SK-N-SH treated with all-trans-retinoic acid at 6 μM for 48 hours (cell line): ENCODE measurements around the gene SAMD1.

Experiments
- ARNTL ChIP-seq: fragments of 450-650 bp; formaldehyde crosslinking; IDR thresholded peaks from 2 replicates; pipeline ENCODE4 v1.5.0; 2020; ENCODE audit warnings: low read depth, mild to moderate bottlenecking, moderate library complexity, borderline replicate concordance
- CREB5 ChIP-seq: fragments of 250-450 bp; sonication (Bioruptor Pico); IDR thresholded peaks from 2 replicates; pipeline ENCODE4 v1.5.1; 2020; ENCODE audit warnings: low read depth, mild to moderate bottlenecking, moderate library complexity
- ESRRG ChIP-seq: fragments of 250-450 bp; sonication (Bioruptor Pico); IDR thresholded peaks from 2 replicates; pipeline ENCODE4 v1.6.1; 2021; ENCODE audit warnings: mild to moderate bottlenecking
- OSR1 ChIP-seq: fragments of 250-450 bp; sonication (Bioruptor Pico); IDR thresholded peaks from 2 replicates; pipeline ENCODE4 v1.8.0; 2022; ENCODE audit warnings: moderate library complexity, mild to moderate bottlenecking, inconsistent platforms
- POU6F1 ChIP-seq: fragments of 250-450 bp; sonication (Bioruptor Pico); IDR thresholded peaks from 2 replicates; pipeline ENCODE4 v1.8.0; 2021; ENCODE audit warnings: low read depth, mild to moderate bottlenecking, moderate library complexity, borderline replicate concordance
- PPARA ChIP-seq: fragments of 250-450 bp; sonication (Bioruptor Pico); IDR thresholded peaks from 2 replicates; pipeline ENCODE4 v1.5.0; 2020; ENCODE audit warnings: mild to moderate bottlenecking, borderline replicate concordance
- RARB ChIP-seq: fragments of 250-450 bp; sonication (Bioruptor Pico); IDR thresholded peaks from 2 replicates; pipeline ENCODE4 v1.8.0; 2021; ENCODE audit warnings: mild to moderate bottlenecking, moderate library complexity
- TCF4 ChIP-seq: fragments of 250-450 bp; sonication (Bioruptor Pico); IDR thresholded peaks from 2 replicates; pipeline ENCODE4 v1.8.0; 2021; ENCODE audit warnings: mild to moderate bottlenecking, moderate library complexity, borderline replicate concordance
- ZFP3 ChIP-seq: fragments of 250-450 bp; sonication (Bioruptor Pico); IDR thresholded peaks from 2 replicates; pipeline ENCODE4 v1.5.0; 2020; ENCODE audit warnings: mild to moderate bottlenecking, moderate library complexity
- ZNF70 ChIP-seq: fragments of 450-650 bp; formaldehyde crosslinking; IDR thresholded peaks from 2 replicates; pipeline ENCODE4 v1.5.0; 2020; ENCODE audit warnings: mild to moderate bottlenecking, moderate library complexity
- ZNF8 ChIP-seq: fragments of 450-650 bp; formaldehyde crosslinking; IDR thresholded peaks from 2 replicates; pipeline ENCODE4 v1.5.0; 2020; ENCODE audit warnings: mild to moderate bottlenecking, moderate library complexity
- TF ChIP-seq, protein P1 (sequence below): fragments of 250-450 bp; sonication (Bioruptor Pico); IDR thresholded peaks from 2 replicates; pipeline ENCODE4 v1.5.1; 2021; ENCODE audit warnings: mild to moderate bottlenecking, moderate library complexity

GRCh38 chr19:14097532-14098151, 7.1 kb upstream of the SAMD1 start:
- no peak for TF ChIP-seq ZNF8 (CRISPR knock-in tag)
- no peak for TF ChIP-seq POU6F1 (CRISPR knock-in tag)
- no peak for TF ChIP-seq ARNTL (CRISPR knock-in tag)
- no peak for TF ChIP-seq RARB
- TF ChIP-seq, protein P1, sequence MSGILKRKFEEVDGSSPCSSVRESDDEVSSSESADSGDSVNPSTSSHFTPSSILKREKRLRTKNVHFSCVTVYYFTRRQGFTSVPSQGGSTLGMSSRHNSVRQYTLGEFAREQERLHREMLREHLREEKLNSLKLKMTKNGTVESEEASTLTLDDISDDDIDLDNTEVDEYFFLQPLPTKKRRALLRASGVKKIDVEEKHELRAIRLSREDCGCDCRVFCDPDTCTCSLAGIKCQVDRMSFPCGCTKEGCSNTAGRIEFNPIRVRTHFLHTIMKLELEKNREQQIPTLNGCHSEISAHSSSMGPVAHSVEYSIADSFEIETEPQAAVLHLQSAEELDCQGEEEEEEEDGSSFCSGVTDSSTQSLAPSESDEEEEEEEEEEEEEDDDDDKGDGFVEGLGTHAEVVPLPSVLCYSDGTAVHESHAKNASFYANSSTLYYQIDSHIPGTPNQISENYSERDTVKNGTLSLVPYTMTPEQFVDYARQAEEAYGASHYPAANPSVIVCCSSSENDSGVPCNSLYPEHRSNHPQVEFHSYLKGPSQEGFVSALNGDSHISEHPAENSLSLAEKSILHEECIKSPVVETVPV, result no peak
- TF ChIP-seq ESRRG, result no peak
- TF ChIP-seq CREB5 (CRISPR knock-in tag), result no peak
- TF ChIP-seq PPARA, result no peak
- no peak for TF ChIP-seq ZFP3 (CRISPR knock-in tag)
- TF ChIP-seq OSR1 (CRISPR knock-in tag), result no peak
- TF ChIP-seq TCF4 (CRISPR knock-in tag), result no peak
- no peak for TF ChIP-seq ZNF70 (CRISPR knock-in tag)
